HFFc6 (cell line): ENCODE measurements around the gene SUGP2. TPM values are rescaled to one million over a fixed set of nuclear protein-coding genes. Genes with fewer than 3 reads are reported as not detected.
A peak's percentile ranks its signal among the peaks of the same experiment; 100 is the strongest.

Experiments
- DNase-seq: peaks from one replicate; pipeline ENCODE4 v3.0.0-alpha.2; 2018
- H3K27ac Mint-ChIP-seq: 2 replicates; pipeline ENCODE4 v1.8.0; 2020; ENCODE audit warnings: mild to moderate bottlenecking, mixed read lengths
- H3K27me3 Mint-ChIP-seq: 2 replicates; pipeline ENCODE4 v1.8.0; 2021; ENCODE audit warnings: mild to moderate bottlenecking, moderate library complexity, mixed read lengths; ENCODE audit not compliant: insufficient read depth
- H3K36me3 Mint-ChIP-seq: 2 replicates; pipeline ENCODE4 v1.8.0; 2021; ENCODE audit warnings: low read depth, mixed read lengths
- H3K4me1 Mint-ChIP-seq: 2 replicates; pipeline ENCODE4 v1.8.0; 2020; ENCODE audit warnings: low read depth, mixed read lengths
- H3K4me3 Mint-ChIP-seq: 2 replicates; pipeline ENCODE4 v1.8.0; 2020; ENCODE audit warnings: mild to moderate bottlenecking, moderate library complexity, mixed read lengths
- H3K9me3 Mint-ChIP-seq: 2 replicates; pipeline ENCODE4 v1.8.0; 2020; ENCODE audit warnings: mild to moderate bottlenecking, mixed read lengths
- total RNA-seq, 6 experiments: library from RNA; stranded (reverse); fragmentation: NEBNext Ultra II Directional; extraction: Animal tissue kit (Norgen Biotek cat#: 25700); gene quantifications; 2 replicates in 1 of 6; 3 replicates in 5 of 6; pipeline ENCODE4 v1.2.3, GENCODE V29; 2021
- TF ChIP-seq, protein P1 (sequence below): fragments of 200-600 bp; sonication (generic); IDR thresholded peaks from 2 replicates; pipeline ENCODE4 v1.5.0; 2021; ENCODE audit warnings: antibody characterized with exemption, mild to moderate bottlenecking

SUGP2 gene
- total RNA-seq, 6 experiments from 2014 or later = 57.6 to 71.5 (median 61.8) TPM

DNA sequence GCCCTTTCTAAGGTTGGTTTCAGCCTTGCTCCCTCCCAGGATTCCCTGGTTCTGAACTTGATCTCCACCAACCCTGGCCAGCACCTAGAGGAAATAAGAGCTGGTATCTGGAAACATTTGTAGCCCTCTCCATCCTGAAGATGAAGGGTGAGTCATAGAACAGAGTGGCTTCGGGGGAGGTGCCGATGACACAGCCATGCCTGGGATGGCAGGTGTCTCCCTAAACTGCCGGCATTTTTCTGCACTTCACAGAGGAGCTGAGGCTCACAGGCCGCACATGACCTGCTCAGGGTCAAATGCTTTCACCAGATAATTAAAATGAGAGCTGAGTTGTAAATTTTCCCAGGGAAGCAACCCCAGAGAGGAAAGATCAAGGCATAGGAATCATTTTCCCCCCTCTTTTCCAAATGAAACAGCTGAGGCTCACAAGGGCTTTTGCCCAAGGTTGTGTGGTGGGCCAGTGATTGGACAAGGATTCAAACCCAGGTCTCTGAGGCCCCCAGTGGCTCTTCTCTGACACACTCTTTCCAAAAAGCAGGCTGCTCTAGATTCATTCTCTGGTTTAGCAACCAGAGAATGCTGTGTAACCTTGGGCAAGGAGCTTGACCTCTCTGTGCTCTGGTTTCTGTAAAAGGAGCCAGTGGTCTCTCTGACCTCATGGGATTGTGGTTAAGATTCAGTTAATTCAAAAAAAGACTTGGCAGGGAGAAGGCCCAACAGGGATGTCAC, 29.3 kb upstream of the SUGP2 start:
- DNase-seq = peak; percentile 57
- peaks cover 7% of the 10 kb centered on the region; the same call in 1 of the 2 replicates for H3K36me3 Mint-ChIP-seq
- no peaks in the 10 kb centered on the region for H3K9me3 Mint-ChIP-seq
- H3K4me1 Mint-ChIP-seq = peaks cover 32% of the 10 kb centered on the region
- peaks cover 1% of the 10 kb centered on the region for H3K27me3 Mint-ChIP-seq
- TF ChIP-seq, protein P1, sequence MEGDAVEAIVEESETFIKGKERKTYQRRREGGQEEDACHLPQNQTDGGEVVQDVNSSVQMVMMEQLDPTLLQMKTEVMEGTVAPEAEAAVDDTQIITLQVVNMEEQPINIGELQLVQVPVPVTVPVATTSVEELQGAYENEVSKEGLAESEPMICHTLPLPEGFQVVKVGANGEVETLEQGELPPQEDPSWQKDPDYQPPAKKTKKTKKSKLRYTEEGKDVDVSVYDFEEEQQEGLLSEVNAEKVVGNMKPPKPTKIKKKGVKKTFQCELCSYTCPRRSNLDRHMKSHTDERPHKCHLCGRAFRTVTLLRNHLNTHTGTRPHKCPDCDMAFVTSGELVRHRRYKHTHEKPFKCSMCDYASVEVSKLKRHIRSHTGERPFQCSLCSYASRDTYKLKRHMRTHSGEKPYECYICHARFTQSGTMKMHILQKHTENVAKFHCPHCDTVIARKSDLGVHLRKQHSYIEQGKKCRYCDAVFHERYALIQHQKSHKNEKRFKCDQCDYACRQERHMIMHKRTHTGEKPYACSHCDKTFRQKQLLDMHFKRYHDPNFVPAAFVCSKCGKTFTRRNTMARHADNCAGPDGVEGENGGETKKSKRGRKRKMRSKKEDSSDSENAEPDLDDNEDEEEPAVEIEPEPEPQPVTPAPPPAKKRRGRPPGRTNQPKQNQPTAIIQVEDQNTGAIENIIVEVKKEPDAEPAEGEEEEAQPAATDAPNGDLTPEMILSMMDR = no peak
- peak overlapping the region; percentile 75 for H3K27ac Mint-ChIP-seq
- peak overlapping the region; percentile 91 for H3K4me3 Mint-ChIP-seq

DNA sequence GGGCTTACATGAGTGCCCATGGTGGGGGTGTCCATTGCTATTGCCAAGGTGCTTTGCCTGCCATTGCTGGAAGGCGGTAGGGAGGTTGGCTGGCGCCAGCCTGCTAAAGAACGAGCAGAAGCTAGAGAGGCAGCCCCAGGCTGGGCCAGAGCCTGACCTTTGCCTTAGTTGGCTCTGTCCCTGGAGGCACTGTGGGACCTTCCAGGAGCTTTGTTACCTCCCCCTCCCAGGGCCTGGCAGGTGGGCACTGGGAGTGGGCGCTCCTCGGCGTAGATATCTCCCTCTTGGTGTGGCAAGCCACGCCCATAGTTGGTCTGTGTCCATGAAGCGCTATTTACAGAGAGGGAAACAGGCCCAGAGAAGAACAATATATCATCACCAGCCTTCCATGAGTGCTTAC, 28.2 kb upstream of the SUGP2 start:
- Mint-ChIP-seq H3K36me3 (peaks cover 7% of the 10 kb centered on the region; the same call in 1 of the 2 replicates), H3K27me3 (peaks cover 1% of the 10 kb centered on the region), H3K4me3 (no peak overlapping the region), H3K27ac (no peak overlapping the region), H3K4me1 (peaks cover 32% of the 10 kb centered on the region), H3K9me3 (no peaks in the 10 kb centered on the region)
- no peak for DNase-seq
- TF ChIP-seq, protein P1 = no peak

DNA sequence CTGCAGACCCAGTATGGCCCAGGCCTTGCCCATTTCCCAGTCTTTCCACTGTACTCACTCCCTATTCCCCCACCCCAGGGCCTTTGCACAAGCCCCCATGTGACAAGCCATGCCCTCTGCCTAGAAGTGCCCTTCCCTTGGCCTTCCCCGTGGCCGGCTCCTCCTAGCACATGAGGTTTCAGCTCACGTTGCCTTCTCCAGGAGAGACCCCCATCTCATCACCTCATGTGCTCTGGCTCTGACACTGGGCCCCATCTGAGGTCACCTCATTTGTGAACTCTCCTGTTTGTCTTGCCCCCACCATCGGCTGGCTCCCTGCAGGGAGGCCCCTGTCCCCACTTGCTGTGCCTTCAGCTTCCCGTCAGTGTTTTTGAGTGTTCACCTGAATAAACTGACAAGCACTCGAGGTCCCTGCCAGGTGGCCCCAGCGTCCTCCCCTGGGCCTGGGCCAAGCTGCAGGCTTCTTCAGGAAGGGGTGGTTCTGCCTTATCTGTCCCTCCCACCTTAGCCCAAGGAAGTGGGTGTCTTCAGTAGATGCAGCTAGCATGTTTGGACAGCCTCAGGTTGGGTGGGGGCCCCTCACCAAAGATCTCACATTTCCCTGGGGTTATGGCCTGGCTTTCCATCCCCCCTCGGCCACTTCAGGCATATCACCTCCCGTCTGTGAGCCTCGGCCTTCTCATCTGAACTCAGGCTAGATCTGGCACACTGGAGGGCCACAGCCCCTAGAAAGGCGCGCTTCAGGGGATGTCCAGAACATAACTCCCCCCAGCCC, 26.7 kb upstream of the SUGP2 start:
- H3K4me3 Mint-ChIP-seq = no peak overlapping the region
- H3K27ac Mint-ChIP-seq = no peak overlapping the region
- H3K27me3 Mint-ChIP-seq = peaks cover 1% of the 10 kb centered on the region; the same call in 1 of the 2 replicates
- TF ChIP-seq, protein P1 = no peak
- DNase-seq = no peak
- peaks cover 7% of the 10 kb centered on the region; the same call in 1 of the 2 replicates for H3K36me3 Mint-ChIP-seq
- H3K9me3 Mint-ChIP-seq = no peaks in the 10 kb centered on the region
- H3K4me1 Mint-ChIP-seq = peaks cover 28% of the 10 kb centered on the region

DNA sequence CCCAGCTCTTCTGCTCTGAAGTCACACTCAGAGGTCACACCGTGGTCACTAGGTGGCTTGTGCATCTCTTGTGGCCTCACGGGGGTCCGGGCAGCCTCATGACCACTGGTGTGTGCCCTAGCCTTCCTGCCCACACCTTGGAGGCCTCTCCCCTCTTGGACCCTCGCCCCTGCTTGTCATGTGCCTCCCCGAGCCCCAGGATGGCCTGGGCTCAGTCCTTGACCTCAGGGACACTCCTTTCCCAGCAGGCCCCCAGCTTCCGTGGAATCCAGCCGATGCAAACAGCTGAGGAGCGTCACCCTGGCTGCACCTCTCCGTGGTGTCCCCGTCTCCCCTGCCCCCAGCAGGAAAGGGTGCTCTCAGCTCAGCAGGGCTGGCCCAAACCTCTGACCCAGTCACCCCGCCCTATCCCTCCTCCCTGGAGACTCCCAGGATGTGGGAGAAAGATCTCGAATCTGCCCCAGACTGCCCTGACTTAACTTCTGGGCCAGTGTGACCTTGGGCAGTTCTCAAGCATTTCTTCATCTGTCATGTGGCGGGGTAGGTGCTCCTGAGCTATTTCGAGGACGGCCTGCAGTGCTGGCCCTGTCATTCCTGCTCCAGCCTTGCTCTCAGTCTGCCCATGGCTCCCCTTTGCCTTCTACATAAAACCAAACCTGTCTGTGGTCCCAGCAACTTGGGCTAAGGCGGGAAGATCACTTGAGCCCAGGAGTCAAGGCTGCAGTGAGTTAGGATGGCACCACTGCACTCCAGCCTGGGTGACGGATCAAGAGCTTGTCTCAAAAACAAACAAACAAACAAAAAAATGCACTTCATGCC, 25.9 kb upstream of the SUGP2 start:
- H3K4me1 Mint-ChIP-seq = peaks cover 20% of the 10 kb centered on the region
- H3K27me3 Mint-ChIP-seq = no peaks in the 10 kb centered on the region
- no peak for DNase-seq
- H3K9me3 Mint-ChIP-seq = no peaks in the 10 kb centered on the region
- H3K27ac Mint-ChIP-seq = no peak overlapping the region
- H3K4me3 Mint-ChIP-seq = no peak overlapping the region
- TF ChIP-seq, protein P1 = no peak
- peaks cover 7% of the 10 kb centered on the region; the same call in 1 of the 2 replicates for H3K36me3 Mint-ChIP-seq

DNA sequence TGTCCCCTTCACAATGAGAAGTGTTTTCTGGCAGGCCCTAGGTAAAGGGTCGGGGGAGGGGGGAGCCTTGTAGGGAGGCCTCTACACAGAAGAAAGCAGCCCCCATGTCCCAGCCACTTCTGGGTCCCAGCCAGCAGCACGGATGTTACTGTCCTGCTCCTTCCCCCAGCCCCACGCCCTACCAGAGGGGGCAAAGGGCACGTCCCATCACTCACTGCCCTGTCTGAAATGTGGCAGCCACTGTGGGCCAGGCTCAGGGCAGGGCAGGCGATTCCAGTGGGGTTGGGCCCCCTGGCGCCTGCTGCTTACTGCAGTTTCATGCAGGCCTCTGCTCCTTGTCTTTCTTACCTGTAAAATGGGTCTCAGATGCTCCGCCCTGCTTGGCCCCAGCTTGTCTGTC, 24.4 kb upstream of the SUGP2 start:
- Mint-ChIP-seq H3K36me3 (peaks cover 7% of the 10 kb centered on the region; the same call in 1 of the 2 replicates), H3K27me3 (no peaks in the 10 kb centered on the region), H3K9me3 (no peaks in the 10 kb centered on the region), H3K4me1 (peaks cover 13% of the 10 kb centered on the region), H3K4me3 (no peak overlapping the region), H3K27ac (no peak overlapping the region)
- TF ChIP-seq, protein P1 = no peak
- DNase-seq = no peak
